K562 treated with DMSO at 1 percent for 24 hours (cell line): ENCODE measurements around the gene S1PR1. TPM values are rescaled to one million over a fixed set of nuclear protein-coding genes. Genes with fewer than 3 reads are reported as not detected.

Experiments used
- total RNA-seq: library from RNA; unstranded; fragments of 300-600 nt; gene quantifications from 2 replicates; pipeline ENCODE4 v1.2.3, GENCODE V29; 2022; ENCODE audit warnings: low read depth; ENCODE audit not compliant: insufficient read depth

S1PR1 gene
- total RNA-seq = 0.64 and 1.2 TPM in 2 replicates

DNA sequence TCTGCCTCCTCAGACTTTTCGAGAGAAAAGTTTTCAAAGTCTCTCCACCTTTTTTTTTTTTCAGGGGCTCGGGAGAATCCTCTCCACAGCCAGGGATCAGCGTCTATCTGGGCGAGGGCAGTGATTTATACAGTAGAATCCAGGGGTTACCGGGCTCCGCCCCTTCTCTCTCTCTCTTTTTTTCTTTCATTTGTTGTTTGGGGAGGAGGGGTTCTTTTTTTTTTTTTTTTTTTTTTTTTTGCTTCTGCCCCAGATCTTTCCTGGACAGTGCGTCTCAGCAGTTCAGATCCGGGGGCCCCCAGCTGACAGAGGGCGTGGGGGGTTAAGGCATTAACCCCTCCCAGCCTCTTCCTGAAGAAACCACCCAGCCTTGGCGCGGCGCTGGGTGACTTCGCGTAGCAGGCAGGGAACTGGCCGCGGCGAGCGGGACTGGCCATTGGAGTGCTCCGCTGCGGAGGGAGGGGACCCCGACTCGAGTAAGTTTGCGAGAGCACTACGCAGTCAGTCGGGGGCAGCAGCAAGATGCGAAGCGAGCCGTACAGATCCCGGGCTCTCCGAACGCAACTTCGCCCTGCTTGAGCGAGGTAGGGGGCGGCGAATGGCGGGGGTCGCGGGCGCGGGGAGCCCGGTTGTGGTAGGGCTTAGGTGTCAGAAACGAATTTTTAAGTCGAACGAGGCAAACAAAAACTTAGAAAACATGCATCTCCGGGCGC is at the start of gene S1PR1:
Gene S1PR1, plus strand, starts transcription at position 504 of the 713 bp plus-strand sequence. CDS start 1,966 bp downstream, outside the sequence.

Other genes starting within 250 kb of the S1PR1 start
- 37.7 and 46.4 TPM in 2 replicates for gene DPH5, start 211.2 kb upstream of the S1PR1 start, total RNA-seq